ENCODE results near the gene TRIM52. TPM values are rescaled to one million over a fixed set of nuclear protein-coding genes. Genes with fewer than 3 reads are reported as not detected.
A peak's percentile ranks its signal among the peaks of the same experiment; 100 is the strongest.

TRIM52 gene
- total and polyA plus RNA-seq, 2 of the 13 experiments (the other 11 are each of a cell fraction or from before 2014, with no cell fraction given) = 7.2 to 11.6 TPM

- peak; percentile 96 for TF ChIP-seq ZBTB25 (CRISPR knock-in tag; IDR thresholded peaks at IDR 0.05)
- TF ChIP-seq ZNF788 (CRISPR knock-in tag; IDR thresholded peaks at IDR 0.05; ENCODE audit: borderline replicate concordance) = peak; percentile 85; the same call in 1 of the 2 replicates
- peak; percentile 93 for TF ChIP-seq GATAD1 (CRISPR knock-in tag; IDR thresholded peaks at IDR 0.05)
- peak; percentile 78 for TF ChIP-seq ETV5 (CRISPR knock-in tag; IDR thresholded peaks at IDR 0.05; ENCODE audit: borderline replicate concordance)
- no peak for TF ChIP-seq SUZ12 (IDR thresholded peaks at IDR 0.05; ENCODE audit: low read depth, low read length)
- peak; percentile 24; the same call in 1 of the 2 replicates for TF ChIP-seq ZNF558 (CRISPR knock-in tag; IDR thresholded peaks at IDR 0.05; ENCODE audit: borderline replicate concordance)
- TF ChIP-seq FOXO4 (CRISPR knock-in tag; conservative IDR thresholded peaks at IDR 0.05) = no peak
- no peak for TF ChIP-seq ZMYM4 (CRISPR knock-in tag; IDR thresholded peaks at IDR 0.05)
- TF ChIP-seq FOSL1 (CRISPR knock-in tag; IDR thresholded peaks at IDR 0.05; ENCODE audit: borderline replicate concordance) = no peak
- 0 out of 2 replicates have a peak, but pooled peaks have one; percentile 39 for TF ChIP-seq ZNF724P (CRISPR knock-in tag; IDR thresholded peaks at IDR 0.05; ENCODE audit: borderline replicate concordance)
- no peak for TF ChIP-seq ZNF790 (CRISPR knock-in tag; IDR thresholded peaks at IDR 0.05; ENCODE audit: borderline replicate concordance)
- peak; percentile 28; the same call in 1 of the 2 replicates for TF ChIP-seq HIC2 (CRISPR knock-in tag; IDR thresholded peaks at IDR 0.05; ENCODE audit: low read depth)
- no peak for TF ChIP-seq ARNT (IDR thresholded peaks at IDR 0.05)
- no peak for TF ChIP-seq LBX2 (CRISPR knock-in tag; IDR thresholded peaks at IDR 0.05; ENCODE audit: borderline replicate concordance)
- TF ChIP-seq SSRP1 (CRISPR knock-in tag; IDR thresholded peaks at IDR 0.05) = no peak; the same call in 1 of the 2 replicates
- no peak; the same call in 1 of the 2 replicates for TF ChIP-seq CENPT (CRISPR knock-in tag; IDR thresholded peaks at IDR 0.05; ENCODE audit: low read depth)
- TF ChIP-seq FOXJ3 (CRISPR knock-in tag; IDR thresholded peaks at IDR 0.05; ENCODE audit: borderline replicate concordance) = no peak
- peak; percentile 71; the same call in 1 of the 2 replicates for TF ChIP-seq DR1 (CRISPR knock-in tag; IDR thresholded peaks at IDR 0.05)
- TF ChIP-seq TAF15 (IDR thresholded peaks at IDR 0.05; ENCODE audit: low read depth, low read length, poor library complexity, severe bottlenecking) = peak; percentile 31
- TF ChIP-seq, protein P1, sequence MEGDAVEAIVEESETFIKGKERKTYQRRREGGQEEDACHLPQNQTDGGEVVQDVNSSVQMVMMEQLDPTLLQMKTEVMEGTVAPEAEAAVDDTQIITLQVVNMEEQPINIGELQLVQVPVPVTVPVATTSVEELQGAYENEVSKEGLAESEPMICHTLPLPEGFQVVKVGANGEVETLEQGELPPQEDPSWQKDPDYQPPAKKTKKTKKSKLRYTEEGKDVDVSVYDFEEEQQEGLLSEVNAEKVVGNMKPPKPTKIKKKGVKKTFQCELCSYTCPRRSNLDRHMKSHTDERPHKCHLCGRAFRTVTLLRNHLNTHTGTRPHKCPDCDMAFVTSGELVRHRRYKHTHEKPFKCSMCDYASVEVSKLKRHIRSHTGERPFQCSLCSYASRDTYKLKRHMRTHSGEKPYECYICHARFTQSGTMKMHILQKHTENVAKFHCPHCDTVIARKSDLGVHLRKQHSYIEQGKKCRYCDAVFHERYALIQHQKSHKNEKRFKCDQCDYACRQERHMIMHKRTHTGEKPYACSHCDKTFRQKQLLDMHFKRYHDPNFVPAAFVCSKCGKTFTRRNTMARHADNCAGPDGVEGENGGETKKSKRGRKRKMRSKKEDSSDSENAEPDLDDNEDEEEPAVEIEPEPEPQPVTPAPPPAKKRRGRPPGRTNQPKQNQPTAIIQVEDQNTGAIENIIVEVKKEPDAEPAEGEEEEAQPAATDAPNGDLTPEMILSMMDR (CRISPR knock-in tag; IDR thresholded peaks at IDR 0.05) = peak; percentile 20
- no peak for TF ChIP-seq NBN (conservative IDR thresholded peaks at IDR 0.05)
- peak; percentile 83 for TF ChIP-seq POGZ (CRISPR knock-in tag; IDR thresholded peaks at IDR 0.05)
- peak; percentile 47; the same call in 1 of the 2 replicates for TF ChIP-seq ZNF264 (CRISPR knock-in tag; IDR thresholded peaks at IDR 0.05)
Observed at GRCh38 chr5:181223058-181223728, 37.8 kb downstream of the TRIM52 start, which contains the start of gene TRIM41 (continued).

Measured in HepG2 (cell line).